Measurements from ENCODE around the gene MMGT1.
A peak's percentile ranks its signal among the peaks of the same experiment; 100 is the strongest.

DNA sequence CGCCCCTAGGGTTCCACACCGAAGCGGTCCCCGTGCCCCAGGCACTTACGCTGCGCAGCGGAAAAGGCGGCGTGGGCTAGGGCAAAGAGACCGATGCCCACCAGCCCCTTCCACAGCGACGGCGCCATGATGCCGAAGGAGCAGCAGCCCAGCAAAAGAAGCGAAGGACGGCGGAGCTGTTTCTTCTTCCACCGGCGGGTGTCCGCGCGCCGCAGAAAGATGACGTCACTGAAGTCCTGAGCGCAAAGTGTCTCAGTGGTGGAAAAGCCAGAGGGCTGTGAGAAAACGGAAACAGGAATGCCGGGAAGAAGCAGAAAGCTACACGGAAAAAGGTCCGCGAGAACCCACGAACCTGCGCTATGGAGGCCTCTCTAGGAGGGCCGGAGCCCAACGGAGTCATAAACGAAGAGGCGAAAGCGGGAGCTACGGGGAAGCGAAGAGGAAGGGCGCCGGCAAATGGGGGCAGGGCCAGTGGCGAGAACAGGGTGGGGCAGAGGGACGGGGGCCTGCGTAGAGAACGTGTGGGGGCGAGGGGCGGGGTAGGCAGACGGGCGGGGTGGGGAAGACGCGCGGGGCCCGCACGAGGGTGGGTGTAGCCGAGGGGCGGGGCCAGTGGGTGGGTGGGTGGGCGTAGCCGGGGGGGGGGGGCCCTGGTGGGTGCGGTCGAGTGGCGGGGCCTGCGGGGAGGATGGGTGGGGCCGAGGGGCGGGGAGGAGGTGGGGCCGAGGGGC, at the start of gene MMGT1:
- TF ChIP-seq CTCF (IDR thresholded peaks at IDR 0.05) (peak in 1 of 6 experiments; percentile 9), POLR2A (IDR thresholded peaks at IDR 0.05) (peak in 1 of 2 donors; percentile 50)

All from thyroid gland (tissue), 4 donors.